GM12801 (cell line): ENCODE results near the gene AIFM1.

Experiments
- TF ChIP-seq, protein P1 (sequence below): IDR thresholded peaks from one replicate; pipeline ENCODE4 v1.5.1; 2011; ENCODE audit warnings: control low read depth; ENCODE audit not compliant: insufficient read length; ENCODE audit errors: extremely low read depth

The AIFM1 gene

GRCh38 chrX:130106071-130106470 is 59.6 kb downstream of the AIFM1 start:
- TF ChIP-seq, protein P1, sequence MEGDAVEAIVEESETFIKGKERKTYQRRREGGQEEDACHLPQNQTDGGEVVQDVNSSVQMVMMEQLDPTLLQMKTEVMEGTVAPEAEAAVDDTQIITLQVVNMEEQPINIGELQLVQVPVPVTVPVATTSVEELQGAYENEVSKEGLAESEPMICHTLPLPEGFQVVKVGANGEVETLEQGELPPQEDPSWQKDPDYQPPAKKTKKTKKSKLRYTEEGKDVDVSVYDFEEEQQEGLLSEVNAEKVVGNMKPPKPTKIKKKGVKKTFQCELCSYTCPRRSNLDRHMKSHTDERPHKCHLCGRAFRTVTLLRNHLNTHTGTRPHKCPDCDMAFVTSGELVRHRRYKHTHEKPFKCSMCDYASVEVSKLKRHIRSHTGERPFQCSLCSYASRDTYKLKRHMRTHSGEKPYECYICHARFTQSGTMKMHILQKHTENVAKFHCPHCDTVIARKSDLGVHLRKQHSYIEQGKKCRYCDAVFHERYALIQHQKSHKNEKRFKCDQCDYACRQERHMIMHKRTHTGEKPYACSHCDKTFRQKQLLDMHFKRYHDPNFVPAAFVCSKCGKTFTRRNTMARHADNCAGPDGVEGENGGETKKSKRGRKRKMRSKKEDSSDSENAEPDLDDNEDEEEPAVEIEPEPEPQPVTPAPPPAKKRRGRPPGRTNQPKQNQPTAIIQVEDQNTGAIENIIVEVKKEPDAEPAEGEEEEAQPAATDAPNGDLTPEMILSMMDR, result no peak

- TF ChIP-seq, protein P1, result no peak
Observed at GRCh38 chrX:130105244-130105643, 60.4 kb downstream of the AIFM1 start.

- TF ChIP-seq, protein P1, result no peak
Observed at GRCh38 chrX:130103605-130104004, 62.0 kb downstream of the AIFM1 start.

GRCh38 chrX:130100180-130100579 is 65.5 kb downstream of the AIFM1 start:
- TF ChIP-seq, protein P1, result no peak

- TF ChIP-seq, protein P1, result no peak
Observed at GRCh38 chrX:130098210-130098552, 67.5 kb downstream of the AIFM1 start.

GRCh38 chrX:130097507-130098209 is 68.0 kb downstream of the AIFM1 start:
- TF ChIP-seq, protein P1, result no peak

DNA sequence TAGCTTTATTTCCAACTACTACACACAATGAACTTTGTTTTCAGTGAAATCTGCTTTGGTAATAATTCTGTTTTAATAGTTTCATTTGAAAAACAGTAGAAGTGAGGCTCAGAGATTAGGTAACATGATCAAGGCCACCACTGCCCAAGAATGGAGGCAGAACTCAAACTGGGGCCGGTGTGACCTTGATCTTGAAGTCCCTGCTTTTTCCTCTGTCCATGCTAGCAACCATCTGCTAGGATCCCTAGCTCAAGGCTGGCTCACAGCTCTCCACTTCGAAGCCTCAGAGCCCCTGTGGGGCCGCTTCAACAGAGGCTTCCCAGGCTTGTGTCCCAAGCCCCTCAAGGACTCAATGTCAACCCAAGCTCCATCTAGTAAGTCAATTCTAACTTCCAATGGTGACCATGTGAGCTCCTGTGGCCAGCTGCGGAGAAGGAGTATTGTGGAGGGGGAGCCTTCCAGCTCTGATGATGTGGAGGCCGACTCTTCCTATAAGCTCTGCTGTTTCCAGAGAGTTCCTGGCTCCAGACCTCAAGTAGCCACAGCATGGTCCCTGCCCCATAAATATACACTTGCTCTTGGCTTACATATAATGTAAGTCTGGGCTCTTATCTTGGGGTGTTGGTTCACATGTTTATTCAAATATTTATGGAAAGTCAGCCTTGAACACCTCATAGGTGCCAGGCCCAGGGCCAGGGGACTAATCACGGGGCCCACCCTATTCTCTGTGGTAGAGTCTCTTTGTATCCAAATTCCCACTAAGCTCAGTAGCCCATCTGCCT is 70.2 kb downstream of the AIFM1 start:
- TF ChIP-seq, protein P1, result no peak
